Adrenal gland (tissue), 5 donors: ENCODE measurements around the gene CARD9.

Experiments used
- POLR2A ChIP-seq, 2 donors: fragments of 450-650 bp; IDR thresholded peaks; one replicate each; pipeline ENCODE4 v1.6.1; 2017; ENCODE audit warnings: antibody characterized with exemption in 2 of 2, mild to moderate bottlenecking in 2 of 2, moderate library complexity in 1 of 2
- TF ChIP-seq, protein P1 (sequence below), 6 experiments: fragments of 450-650 bp in 4 of 6; fragments of 200-600 bp in 2 of 6; sonication (generic) in 1 of 6; IDR thresholded peaks; 1 replicate in 5 of 6; 2 replicates in 1 of 6; pipeline versions ENCODE4 v1.5.1 to v1.8.0; 2016 to 2021; ENCODE audit warnings: antibody characterized with exemption in 6 of 6, mild to moderate bottlenecking in 2 of 6, moderate library complexity in 1 of 6
- donor health status: DM: no; HTN: no; CAD: no.

DNA sequence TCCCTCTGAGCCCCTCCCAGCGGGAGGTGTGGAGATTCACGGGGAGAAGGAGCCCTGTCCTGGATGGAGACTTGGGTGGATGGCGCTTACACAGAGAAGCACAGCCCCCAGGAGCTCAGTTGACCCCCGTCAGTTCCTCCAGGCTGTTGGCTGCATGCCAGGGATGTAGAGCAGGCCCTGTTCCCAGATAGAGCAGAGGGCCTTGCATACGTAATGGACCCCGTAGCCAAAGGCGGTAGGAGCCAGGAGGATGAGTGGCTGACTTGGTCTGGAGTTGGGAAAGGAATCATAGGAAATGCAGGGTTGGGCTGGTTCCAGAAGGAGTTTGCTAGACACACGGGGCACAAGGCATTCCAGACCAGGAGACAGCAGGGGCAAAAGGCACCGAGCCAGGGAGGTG, 39.5 kb upstream of the CARD9 start:
- TF ChIP-seq POLR2A (IDR thresholded peaks at IDR 0.05): no peak
- TF ChIP-seq, protein P1, sequence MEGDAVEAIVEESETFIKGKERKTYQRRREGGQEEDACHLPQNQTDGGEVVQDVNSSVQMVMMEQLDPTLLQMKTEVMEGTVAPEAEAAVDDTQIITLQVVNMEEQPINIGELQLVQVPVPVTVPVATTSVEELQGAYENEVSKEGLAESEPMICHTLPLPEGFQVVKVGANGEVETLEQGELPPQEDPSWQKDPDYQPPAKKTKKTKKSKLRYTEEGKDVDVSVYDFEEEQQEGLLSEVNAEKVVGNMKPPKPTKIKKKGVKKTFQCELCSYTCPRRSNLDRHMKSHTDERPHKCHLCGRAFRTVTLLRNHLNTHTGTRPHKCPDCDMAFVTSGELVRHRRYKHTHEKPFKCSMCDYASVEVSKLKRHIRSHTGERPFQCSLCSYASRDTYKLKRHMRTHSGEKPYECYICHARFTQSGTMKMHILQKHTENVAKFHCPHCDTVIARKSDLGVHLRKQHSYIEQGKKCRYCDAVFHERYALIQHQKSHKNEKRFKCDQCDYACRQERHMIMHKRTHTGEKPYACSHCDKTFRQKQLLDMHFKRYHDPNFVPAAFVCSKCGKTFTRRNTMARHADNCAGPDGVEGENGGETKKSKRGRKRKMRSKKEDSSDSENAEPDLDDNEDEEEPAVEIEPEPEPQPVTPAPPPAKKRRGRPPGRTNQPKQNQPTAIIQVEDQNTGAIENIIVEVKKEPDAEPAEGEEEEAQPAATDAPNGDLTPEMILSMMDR (IDR thresholded peaks at IDR 0.05): no peak
